GM10266 (cell line): Measurements from ENCODE around the gene SPNS2.

Experiments
- DNase-seq: peaks from one replicate; pipeline ENCODE4 v3.0.0; 2012; ENCODE audit errors: extremely low spot score
- TF ChIP-seq, protein P1 (sequence below): IDR thresholded peaks from 2 replicates; pipeline ENCODE4 v1.5.1; 2012; ENCODE audit warnings: mild to moderate bottlenecking, low read depth; ENCODE audit not compliant: control insufficient read depth, insufficient read depth; ENCODE audit errors: missing control alignments

Gene SPNS2

DNA sequence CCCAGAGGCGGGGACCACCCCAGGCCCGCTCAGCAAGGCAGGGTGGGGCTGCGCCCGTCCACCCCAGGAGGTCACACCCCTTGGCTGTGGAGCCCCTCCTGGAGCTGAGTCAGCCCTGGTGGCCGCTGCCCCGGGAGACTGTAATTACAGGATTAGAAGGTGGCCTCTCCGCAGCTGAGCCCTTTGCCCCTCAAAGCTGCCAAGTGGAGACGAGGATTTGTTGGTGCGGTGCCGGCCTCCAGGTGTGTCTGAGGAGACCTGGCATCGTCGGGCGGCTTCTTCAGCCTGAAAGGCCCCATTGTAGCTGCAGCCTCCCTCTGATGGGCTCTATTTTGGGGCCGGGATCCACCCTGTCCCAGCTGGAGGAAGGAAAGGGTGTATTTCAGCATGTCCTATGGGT, 22.7 kb upstream of the SPNS2 start:
- TF ChIP-seq, protein P1, sequence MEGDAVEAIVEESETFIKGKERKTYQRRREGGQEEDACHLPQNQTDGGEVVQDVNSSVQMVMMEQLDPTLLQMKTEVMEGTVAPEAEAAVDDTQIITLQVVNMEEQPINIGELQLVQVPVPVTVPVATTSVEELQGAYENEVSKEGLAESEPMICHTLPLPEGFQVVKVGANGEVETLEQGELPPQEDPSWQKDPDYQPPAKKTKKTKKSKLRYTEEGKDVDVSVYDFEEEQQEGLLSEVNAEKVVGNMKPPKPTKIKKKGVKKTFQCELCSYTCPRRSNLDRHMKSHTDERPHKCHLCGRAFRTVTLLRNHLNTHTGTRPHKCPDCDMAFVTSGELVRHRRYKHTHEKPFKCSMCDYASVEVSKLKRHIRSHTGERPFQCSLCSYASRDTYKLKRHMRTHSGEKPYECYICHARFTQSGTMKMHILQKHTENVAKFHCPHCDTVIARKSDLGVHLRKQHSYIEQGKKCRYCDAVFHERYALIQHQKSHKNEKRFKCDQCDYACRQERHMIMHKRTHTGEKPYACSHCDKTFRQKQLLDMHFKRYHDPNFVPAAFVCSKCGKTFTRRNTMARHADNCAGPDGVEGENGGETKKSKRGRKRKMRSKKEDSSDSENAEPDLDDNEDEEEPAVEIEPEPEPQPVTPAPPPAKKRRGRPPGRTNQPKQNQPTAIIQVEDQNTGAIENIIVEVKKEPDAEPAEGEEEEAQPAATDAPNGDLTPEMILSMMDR = no peak
- no peak for DNase-seq

DNA sequence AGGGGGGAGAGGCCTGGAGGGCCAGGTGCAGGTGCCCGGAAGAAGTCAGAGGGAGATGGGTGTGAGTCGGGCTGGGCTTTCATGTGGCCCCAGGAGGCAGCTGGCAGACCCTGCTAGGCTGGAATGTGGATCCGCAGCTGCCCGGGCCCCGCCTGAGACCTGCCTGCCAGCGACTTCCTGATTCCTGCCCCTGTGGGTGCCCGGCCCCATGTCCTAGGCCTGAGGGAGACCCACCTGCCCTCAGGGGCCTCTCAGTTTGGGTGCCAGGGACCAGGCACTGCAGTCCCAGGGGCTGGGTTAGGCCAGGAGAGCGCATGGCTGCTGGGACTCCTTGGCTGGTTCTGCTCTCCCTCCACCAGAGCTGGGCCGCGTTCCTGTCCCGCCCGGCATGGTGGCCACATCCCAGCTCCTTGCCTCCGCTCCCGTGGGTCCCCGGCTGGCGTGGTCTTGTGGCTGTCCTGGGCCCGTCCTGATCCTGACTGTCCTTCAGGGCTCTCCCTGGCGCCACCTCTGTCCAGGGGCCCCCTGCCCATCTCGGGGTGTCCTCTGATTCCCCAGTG, 22.1 kb upstream of the SPNS2 start:
- DNase-seq = no peak
- TF ChIP-seq, protein P1 = no peak

DNA sequence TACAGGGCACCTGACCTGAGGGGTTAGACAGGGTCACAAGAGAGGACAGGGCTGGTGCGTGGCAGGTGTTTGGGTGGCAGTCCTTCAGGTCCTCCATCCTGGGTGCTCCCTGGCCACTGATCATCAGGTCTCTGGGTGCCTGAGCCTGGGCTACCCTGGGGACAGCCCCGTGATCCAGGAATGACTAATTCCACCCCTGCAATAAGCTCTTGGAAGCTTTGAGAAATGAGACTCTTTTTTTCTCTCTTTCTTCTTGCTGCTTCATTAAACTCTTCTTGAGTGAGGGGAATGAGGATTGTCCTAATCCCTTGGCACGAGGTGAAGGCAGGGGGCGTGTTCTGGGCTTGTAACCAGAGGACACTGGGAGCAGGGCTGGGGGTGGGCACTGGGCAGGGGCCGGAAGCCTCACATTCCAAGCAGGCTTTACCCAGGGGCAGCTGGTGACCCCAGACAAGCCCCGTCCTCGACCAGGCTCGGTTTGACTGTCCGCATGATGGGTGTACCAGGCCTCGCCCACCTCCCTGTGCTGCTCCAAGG, 21.4 kb upstream of the SPNS2 start:
- TF ChIP-seq, protein P1 = no peak

DNA sequence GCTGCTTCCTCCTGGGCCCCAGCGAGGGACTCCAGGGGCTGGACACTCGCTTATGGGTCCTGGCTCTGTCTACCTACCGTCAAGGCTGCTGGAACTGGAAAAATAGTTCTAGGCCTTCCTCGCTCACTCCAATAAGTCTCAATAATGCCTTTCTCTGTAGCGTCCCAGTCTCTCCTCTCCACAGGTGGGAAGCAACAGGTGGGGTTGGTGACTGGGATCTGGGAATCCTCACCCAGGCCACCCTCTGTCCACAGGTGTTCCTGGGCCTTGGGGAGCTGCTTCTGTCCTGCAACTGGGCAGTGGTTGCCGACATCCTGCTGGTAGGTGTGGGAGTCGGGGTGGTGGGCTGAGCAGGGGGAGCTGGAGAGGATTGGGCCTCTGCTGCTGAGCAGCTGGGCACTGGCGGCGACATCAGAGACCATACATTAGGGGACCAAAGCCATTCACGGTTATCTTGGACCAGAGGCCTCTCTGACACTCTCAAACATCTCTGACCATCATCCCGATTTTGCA, 20.3 kb upstream of the SPNS2 start:
- TF ChIP-seq, protein P1 = no peak
- no peak for DNase-seq

More for the DNA sequence above, 21.4 kb upstream of the SPNS2 start:
- no peak for DNase-seq

DNA sequence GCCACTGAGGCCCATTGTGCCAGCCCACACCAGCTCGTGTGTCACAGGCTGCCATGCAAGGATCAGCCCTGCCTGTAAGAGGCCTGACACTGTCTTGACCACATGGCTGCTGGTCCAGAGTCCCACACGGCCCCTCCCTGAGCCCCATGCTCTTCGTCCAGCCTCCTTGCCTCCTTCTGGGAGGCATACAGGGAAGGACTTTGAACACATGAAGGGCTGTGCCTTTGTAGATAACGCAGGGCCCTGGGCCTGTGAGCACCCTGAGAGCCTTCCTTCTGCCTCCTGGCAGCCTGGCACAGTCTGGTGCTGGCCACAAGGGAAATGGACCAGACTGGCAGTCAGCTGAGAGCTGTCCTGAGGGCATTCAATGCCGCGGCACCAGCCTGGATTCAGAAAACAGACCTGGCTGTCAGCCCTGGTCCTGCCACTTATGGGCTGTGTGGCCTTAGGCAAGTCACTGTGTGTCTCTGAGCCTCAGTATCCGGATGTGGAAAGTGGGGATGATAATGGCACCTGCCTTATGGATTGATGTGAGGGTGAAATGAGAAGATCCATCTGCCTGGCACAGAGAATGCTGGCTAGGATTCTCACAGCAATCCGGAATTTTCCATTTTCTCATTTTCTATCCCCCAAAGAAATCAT, 19.2 kb upstream of the SPNS2 start:
- DNase-seq = no peak
- TF ChIP-seq, protein P1 = no peak

DNA sequence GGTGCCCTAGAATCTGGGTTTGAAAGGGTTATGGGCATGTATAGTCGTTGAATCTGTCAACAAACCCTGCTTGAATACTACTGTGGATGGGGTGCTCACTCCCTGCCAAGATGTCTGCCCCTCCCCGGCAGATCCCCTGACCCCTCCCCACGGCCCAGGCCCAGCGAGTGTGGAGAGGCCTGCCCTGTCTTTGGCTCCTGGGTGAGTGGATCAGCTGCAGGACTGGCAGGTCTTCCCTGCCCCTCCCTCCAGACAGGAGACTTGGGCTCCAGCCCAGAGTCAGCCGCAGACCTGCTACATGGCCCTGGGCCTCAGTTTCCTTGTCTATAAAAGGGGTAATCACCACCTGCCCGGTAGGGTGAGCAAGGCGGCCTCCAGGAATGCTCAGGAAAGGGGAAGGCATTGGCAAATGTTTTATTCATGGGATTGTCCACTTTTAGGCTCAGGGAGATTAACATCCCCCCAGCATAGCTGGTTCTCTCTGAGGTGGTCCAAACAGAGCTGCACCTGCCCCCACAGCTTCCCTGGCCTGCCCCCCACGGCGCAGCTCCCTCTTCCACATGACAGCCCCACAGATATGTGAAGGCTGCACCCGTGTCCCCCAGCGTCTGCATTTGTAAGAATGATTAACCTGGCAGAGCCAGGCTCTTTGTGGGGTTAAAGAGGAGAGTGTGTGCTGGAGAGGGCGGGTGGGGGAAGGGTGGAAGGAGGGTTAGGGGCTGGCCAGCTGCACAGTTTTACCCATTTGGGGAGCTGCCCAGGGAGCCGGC, 18.5 kb upstream of the SPNS2 start:
- TF ChIP-seq, protein P1 = no peak
- no peak for DNase-seq
